ENCODE results near the gene HOXA6.

The HOXA6 gene

GRCh38 chr7:27137640-27138315 is 9.8 kb downstream of the HOXA6 start:
- no peak for DNase-seq

- peak; percentile 85 for DNase-seq
These were observed 13.2 kb downstream of the HOXA6 start for GRCh38 chr7:27134392-27134791.

- DNase-seq, result no peak
These were observed 14.0 kb downstream of the HOXA6 start for GRCh38 chr7:27133409-27134231.

- DNase-seq, result no peak
These were observed 14.6 kb downstream of the HOXA6 start for GRCh38 chr7:27132978-27133377.

GRCh38 chr7:27132214-27132613 is 15.4 kb downstream of the HOXA6 start:
- DNase-seq, result no peak

- DNase-seq, result no peak
These were observed 16.2 kb downstream of the HOXA6 start for GRCh38 chr7:27131390-27131819.

- peak; percentile 76 for DNase-seq
These were observed 16.8 kb downstream of the HOXA6 start, which contains the start of gene HOXA4 for GRCh38 chr7:27130540-27131389. Gene HOXA4 (minus strand): TSS chr7:27130757. CDS start chr7:27130733, 24 bp downstream.

GRCh38 chr7:27129729-27130539 is 17.6 kb downstream of the HOXA6 start:
- no peak for DNase-seq

GRCh38 chr7:27128776-27129728 is 18.5 kb downstream of the HOXA6 start:
- DNase-seq, result no peak

- DNase-seq, result no peak
These were observed 19.5 kb downstream of the HOXA6 start for GRCh38 chr7:27128034-27128433.

- DNase-seq, result no peak
These were observed 20.8 kb downstream of the HOXA6 start for GRCh38 chr7:27126596-27127327.

- no peak for DNase-seq
These were observed 21.6 kb downstream of the HOXA6 start for GRCh38 chr7:27125986-27126394.

GRCh38 chr7:27124902-27125689 is 22.5 kb downstream of the HOXA6 start:
- no peak for DNase-seq

GRCh38 chr7:27124096-27124901 is 23.3 kb downstream of the HOXA6 start:
- no peak for DNase-seq

- no peak for DNase-seq
These were observed 24.0 kb downstream of the HOXA6 start for GRCh38 chr7:27123477-27124053.

- no peak for DNase-seq
These were observed 24.5 kb downstream of the HOXA6 start for GRCh38 chr7:27123007-27123476.

GRCh38 chr7:27122077-27122910 is 25.3 kb downstream of the HOXA6 start:
- no peak for DNase-seq

Data from activated CD4-positive, alpha-beta T cell treated with anti-CD3 and anti-CD28 coated beads, Interleukin-10, Interleukin-2, amounts not matched to agents 100 ng/mL and 50 ng/mL, durations not matched to agents 16 hours and 8 hours (primary cell).